SKM-1 (cell line): ENCODE results near the gene GALNT2.

ENCODE experiments used
- DNase-seq: peaks from one replicate; lab custom pipeline; 2025; ENCODE audit not compliant: unreplicated experiment; lab: John Stamatoyannopoulos, UW

GALNT2 gene

DNA sequence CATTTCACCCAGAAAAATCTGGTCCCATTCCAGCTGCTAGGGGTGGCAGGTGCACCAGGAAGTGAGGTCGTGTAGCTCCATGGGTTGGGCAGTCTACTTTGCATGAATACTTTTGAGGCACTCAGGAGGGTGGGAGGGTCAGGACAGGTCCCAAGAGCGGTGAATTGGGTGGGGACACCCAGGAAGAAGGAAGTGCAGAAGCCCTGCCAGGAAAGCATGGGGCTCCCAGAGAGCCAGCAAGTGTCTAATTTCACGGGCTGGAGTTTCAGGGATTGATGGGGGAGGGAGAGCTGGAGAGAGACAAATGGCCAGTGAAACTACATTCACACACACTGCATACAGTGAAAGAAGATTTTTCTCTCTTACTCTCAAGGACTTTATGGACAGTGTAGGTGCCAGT, 137.8 kb downstream of the GALNT2 start:
- DNase-seq, result no peak

DNA sequence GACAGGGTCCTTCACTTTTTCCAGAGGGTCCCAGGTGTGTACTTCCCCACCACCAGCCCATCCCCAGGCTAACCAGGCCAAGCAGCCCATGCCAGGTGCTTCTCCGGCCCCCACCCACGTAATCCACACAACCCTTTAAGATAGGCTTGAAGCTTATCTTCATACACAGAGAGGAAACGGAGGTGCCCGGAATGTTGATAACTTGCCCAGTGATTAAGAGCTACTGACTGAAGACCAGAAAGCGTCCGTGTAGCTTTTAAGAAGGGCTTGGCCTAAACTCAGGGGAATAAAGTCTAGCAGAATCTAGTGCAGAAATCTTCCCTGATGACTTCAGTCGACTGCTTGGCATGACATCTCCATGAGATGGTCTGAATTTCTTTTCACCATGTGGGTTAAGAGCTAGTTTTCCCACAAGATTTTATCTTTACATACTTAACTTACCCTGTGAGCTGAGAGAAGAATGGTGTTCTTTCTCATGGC, 138.7 kb downstream of the GALNT2 start:
- no peak for DNase-seq

DNA sequence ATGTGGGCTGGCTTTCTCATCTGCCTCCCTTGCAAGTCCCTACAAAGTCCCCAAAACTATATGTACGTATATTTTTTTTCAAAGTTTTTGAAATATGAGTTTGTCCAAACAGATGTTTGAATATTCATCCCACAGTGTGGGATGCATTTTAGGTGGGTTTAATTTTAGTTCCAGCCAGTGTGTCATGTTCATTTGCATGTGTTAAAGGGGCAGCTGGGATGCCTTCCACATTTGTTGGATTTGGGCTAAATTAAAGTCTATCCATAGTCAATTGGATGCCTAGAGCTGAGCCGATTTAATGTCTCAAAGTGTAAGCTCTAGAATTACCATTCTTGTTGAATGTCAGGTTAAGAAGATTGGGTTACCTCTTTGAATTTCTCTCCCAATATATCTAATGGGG, 139.2 kb downstream of the GALNT2 start:
- DNase-seq, result no peak

DNA sequence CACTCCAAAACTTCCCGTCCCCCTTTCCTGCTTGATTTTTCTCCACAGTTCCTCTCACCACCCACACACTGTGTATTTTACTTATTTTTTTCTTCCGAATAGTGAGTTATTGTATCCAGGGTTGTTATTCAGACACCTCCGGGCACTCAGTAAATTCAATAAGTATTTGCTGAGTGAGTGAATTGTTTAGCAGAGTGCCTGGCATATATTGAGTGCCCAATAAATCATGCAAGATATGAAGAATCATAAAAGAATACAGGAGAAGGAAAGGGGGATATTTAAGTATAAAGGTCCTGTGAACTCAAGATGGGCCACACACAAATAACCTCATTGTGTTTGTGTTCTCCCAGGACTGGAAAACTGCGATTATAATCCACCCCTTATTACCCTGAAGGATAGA, 139.9 kb downstream of the GALNT2 start:
- no peak for DNase-seq

DNA sequence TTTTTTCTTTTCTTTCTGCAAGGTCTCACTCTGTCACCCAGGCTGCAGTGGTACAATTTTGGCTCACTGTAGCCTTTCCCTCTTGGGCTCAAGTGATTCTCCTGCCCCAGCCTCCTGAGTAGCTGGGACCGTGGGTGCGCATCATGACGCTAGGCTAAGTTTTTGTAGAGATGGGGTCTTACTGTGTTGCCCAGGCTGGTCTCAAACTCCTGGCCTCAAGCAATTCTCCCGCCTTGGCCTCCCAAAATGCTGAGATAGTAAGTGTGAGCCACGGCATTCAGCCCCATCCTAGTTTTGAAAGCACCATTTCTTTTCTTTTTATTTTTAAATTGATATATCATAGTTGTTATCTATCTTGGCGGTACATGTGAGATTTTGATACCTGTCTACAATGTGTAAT, 140.6 kb downstream of the GALNT2 start:
- DNase-seq, result no peak

DNA sequence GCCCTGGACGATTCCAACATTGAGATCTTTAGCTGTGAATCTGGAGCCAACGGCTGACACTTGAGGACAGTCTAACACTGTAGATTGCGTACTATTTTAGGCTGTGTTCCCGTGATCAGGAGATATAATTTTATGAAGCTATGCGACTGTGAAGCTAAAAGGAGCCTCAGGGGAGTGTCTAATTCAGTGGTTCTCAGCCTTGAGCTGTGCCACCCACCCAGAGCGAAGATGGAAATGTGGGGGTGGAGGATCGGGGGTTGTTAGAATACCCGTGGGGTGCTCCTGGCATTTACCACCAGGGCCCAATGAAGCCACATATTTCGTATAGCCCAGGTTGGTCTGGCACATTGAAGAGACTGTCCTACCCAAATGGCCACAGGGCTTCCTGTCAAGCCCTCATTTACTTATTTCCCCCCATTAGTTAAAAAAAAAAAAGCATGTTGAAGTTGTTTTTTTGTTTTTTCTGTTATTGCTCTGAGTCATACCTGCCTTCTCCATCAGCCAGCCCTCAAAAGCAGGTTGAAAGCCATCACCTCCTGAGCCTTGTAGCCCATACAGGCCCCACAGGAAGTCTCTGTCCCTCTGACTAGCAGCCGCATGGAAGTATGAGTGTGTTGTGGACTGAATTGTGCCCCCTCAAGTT, 141.7 kb downstream of the GALNT2 start:
- DNase-seq, result no peak

DNA sequence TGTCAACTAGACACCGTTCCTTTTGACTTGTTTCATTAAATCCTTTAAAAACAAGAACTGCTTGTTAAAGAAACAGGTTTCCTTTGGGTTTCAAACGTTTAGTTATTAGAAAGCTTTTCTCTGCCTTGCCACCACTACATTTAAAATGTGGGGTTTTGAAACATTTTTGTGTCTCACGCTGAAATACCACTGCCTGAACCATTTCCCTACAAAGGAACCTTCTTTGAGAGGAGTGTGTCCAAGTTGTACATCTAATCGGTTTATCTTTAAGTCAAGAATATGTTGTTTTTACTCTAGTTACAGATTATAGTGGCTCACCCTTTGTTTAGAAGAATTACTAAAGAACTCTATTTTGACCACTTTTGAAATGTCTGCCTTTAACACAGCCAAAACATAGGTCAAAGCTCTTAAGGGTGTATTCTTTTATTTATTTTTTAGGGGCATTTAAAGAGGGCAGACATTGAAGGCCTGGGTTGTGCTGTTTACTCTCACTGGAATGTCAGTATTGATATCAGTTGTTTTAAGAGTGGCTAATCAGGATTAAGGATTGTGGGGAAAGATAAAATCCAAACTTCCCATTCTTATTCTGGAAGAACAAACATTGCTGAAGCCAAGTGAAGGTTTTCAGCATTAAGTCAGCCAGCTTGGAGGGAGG, 143.4 kb downstream of the GALNT2 start:
- DNase-seq, result no peak

DNA sequence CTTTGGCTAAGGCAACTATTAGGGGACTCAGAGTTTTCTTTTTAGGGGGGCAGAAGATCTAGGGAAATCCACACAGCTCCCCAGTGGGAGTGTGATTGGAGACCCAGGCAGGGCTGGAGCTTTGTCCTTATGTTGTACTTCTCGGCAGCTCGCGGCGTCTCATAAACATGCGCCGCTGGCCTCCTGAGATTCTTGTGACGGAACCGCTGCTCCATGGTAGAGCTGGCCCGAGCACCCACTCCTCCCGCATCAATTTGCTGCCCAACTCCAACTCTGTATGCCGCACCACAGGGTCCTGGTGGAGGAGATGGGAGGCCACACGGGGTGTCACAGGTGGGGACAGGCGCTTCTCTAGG, 143.9 kb downstream of the GALNT2 start:
- DNase-seq, result no peak

DNA sequence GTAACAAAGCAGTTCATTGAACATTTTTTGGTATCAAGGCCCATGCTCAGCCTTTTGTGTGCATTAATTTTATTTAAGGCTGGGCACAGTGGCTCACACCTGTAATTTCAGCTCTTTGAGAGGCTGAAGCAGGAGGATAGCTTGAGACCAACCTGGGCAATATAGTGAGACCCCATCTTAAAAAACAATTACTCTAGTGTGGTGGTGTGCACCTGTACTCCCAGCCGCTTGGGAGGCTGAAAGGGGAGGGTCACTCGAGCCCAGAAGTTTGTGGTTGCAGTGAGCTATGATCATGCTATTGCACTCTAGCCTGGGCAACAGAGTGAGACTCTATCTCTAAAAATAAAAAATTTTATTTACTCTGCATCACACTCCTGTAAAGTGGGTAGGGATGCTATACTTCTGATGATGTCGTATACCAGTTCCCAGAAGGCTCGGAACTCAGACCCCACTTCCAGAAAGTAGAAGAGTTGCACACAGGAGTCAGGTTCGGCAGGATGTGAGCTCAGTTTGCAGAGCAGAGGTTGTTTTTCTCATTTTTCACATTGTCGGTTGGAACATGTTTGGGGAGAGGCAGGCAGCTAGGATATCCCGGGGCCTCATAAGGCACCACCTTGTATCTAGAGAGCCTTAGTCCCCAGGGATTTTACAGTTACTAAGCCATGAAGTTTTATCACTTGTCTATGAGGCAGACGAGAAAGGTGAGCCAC, 144.6 kb downstream of the GALNT2 start:
- no peak for DNase-seq

DNA sequence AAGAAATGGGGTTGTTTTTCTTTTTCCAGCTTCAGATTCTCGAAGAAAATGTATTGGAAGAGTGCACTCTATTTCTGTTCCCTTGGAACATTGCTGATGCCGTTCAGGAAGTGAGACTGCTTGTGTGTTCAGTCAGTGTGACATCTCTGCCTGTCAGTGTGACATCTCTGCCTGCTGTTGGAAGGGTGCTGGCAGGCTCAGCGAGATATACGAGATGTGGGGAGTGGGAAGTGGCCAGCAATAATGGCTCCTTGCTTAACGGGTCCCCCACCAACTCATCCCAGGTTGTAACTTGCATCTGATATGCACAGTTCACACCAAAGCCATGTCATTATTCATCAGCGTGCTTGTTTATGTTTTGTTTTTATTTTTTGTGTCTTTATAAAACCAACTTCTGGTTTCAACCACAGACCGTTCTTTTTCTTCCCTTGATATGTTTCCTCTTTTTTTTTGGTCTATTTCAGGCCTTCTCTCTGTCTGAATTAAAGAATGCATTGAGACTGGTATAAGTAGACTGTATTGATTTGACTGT, 145.4 kb downstream of the GALNT2 start:
- no peak for DNase-seq

DNA sequence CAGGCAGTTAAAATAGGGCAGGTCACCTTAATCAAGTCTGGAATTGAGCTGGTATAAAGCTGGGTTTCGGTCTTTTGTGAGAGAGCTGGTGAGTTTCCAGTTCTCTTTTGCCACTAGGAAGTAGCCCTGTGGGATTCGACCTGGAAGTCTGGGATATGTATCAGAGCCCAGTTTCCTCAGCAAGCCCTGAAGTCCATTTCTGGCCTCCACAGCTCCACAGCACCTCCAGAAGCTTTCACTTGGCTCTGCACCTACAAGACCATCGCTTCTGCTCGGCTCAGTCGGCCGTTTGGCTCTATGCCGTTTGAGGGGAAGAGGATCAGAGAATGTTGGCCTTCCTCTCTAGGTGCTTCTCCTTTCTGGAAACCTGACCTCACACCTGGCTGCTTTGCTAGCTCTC, 148.0 kb downstream of the GALNT2 start:
- no peak for DNase-seq

DNA sequence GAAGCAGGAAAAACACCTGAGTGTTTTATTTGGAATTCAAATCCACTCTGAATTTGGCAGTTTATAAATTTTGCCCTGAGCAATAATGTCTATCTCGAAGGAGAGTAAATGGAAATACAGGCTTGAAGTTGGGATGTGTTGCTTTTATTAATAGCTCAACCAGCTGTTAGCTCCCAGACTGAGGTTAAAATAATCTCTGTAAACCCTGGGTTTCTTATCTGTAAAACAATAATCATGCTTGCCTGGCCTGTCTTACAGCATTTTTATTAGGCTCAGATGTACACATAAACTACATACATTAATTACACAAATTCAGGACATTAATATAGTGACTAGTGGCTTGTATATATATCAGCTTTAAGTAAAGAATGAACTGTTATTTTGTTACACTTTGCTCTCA, 148.5 kb downstream of the GALNT2 start:
- DNase-seq, result no peak

DNA sequence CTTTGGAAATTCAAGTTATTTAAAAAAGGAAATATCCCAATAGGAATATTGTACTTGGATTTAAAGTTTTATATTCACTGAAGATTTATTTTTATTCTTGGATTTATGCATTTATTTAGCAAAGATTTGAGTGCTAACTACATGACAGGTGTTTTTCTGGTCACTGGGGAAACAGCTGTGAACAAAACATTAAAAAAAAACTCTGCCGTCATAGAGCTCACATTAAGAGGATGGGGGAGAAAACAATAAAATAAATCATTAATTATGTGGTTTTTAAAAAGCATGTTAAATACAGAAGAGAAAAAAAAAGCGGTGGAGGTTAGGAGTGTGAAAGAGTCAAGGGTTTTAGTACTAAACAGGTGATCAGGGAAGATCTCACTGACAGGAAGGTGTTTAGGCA, 149.9 kb downstream of the GALNT2 start:
- DNase-seq, result no peak

DNA sequence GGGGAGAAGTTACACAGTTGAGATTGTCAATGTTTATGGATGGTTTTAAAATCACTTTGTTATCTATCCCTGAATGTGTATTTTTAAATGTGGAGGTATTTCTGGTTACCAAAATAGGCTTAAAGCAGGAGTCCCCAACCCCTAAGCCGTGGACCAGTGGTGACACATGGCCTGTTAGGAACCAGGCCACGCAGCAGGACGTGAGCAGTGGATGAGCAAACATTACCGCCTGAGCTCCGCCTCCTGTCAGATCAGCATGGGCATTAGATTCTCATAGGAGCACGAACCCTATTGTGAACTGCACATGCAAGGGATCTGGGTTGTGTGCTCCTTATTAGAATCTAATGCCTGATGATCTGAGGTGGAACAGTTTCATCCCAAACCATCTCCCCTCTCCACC, 151.6 kb downstream of the GALNT2 start:
- DNase-seq, result no peak

DNA sequence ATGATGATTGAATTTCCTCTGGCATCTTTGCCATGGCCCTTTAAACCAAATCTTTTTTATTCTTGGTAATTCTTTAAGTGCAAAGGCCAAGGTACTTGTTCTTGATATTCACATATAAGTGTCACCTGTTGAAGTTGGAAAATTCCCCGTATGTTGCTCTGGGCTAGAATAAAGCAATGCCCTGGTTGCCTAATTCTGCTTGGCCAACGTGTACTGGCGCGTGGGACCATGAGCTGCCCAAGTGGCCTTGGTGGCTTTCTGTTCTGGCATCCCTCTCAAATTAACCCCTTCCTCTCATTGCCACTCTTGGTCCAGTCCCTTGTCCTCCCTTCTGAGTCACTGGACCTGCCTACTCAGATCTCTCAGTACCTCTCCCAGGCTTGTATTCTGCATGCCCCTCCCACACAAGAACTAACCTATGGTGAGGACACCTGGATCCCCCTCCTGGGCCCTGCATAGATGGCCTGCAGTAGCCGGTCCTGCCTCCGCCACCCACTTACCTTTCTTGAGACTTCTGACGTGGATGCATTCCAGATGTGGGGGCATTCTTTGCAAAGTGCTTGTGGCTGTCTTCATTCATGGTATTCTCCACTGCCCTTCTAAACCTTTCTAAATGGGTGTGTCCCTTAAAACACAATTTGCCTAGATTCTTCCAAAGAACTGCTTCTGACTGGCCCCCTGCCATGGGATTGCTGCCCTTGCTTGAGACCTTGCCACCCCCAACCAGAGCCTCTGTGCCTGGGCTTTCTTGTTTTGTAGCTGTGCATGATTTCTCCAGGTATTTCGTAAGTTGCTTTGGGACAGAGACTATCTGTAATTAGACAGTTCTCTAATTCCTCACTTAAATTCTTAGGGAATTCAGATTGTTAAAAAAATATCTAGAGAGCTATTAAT, 152.4 kb downstream of the GALNT2 start:
- no peak for DNase-seq

DNA sequence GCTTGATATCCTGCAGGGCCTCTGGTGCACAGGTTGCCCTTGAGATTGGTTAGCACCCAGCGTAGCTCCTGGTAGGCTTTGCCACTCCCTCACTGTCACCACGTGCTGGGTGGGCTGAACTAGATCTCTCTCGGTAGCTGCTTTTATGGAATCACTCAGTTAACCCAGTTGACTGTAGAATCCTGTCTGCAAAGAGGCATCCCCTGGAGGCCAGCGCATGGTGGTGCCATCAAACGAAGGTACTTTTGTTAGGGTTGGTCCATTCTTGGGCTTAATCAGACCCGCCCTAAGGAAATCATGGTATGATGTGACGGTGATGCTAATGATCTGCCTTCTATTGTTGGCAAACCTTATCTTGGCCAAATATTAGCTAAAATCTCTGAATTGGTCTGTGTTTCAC, 153.4 kb downstream of the GALNT2 start:
- no peak for DNase-seq

DNA sequence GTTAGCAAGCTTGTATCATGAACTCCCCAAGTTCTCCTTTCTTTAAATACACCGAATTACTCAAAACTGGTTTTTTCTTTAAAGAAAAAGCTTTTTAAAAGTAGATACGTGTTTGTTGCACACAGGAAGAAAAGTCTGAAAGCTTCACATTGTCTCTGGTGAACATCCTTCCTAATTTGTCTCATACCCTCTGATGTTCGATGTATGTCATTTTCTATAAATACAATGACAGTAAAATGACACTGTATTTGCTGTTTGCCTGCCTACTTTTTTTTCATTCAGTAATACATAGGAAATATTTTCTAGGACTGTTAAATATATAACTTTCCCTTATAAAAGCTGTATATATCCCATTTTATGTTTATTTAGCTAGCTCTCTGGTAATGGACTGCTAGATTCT, 153.9 kb downstream of the GALNT2 start:
- no peak for DNase-seq

DNA sequence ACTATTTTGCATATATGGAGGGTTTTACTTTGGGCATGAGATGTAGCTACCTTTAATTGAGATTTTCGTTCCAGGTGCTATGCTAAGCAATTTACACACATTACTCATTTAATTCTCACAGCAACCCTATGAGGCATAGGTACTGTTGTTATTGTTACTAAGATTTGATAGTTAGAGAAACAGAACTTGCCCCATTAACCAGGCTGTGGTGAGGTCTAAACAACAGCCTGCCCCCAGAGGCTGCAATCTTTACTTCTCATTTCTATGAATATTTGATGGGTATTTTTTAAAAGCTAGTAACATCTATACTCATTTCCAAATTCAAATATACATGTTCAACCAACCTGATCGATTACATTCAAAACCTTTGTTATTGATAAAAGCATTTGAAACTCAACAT, 155.6 kb downstream of the GALNT2 start:
- no peak for DNase-seq

DNA sequence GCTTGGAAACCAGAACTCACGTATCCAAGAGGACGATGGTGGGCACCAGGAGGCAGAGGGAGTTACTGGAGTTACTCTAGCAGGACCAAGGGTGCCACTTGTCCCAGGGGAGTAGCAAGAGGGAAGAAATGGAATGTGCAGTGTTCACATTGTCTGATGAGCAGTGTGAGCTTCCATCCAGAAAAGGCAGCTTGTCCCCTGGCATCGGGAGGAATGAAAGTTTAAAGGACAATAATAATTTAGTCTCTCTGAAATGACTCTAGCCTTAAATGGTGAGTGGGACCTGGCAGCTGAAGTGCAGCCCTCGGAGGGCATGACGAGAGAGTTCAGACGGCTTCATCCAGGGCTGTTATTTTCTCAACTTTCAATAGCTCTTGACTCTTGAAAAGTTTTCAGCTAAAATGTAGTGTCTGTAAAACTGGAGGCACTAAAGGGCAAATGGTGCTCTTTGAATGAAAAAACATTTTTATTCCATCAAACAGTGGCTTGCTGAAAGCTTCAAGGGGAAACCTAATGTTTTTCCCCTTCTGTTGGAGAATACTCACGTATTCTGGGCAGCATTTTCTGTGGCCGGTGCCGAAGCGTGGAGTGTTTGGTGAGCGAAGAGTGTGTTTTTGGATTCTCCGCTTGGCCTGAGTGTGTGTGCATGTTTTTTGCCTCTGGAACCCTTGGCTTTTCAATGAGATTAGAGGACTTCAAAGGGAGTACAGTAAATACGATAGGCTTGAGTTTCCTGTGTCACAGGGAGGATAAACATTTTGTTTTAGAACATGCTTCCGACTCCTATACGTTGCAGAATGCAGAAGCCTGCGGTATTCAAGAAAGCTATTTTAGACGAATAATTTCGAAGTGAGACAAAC, 157.3 kb downstream of the GALNT2 start:
- no peak for DNase-seq
